Ecto neural progenitor cell (in vitro differentiated cells): ENCODE results near the gene CLEC16A.
"Not testable (repeated sequence)": the region's sequence is repeated elsewhere in the genome, so short reads cannot be mapped to it uniquely, and the experiment has no call there.

Source experiments
- DNase-seq: peaks from one replicate; pipeline ENCODE4 v3.0.0-alpha.2; 2018; ENCODE audit warnings: low spot score

Gene CLEC16A

GRCh38 chr16:11101695-11102522 is 157.5 kb downstream of the CLEC16A start:
- DNase-seq = no peak

- DNase-seq = no peak
These were observed 158.1 kb downstream of the CLEC16A start for GRCh38 chr16:11102523-11102898.

GRCh38 chr16:11103301-11103700 is 158.9 kb downstream of the CLEC16A start:
- not testable (repeated sequence) for DNase-seq

GRCh38 chr16:11104168-11105037 is 160.0 kb downstream of the CLEC16A start:
- no peak for DNase-seq

- no peak for DNase-seq
These were observed 160.9 kb downstream of the CLEC16A start for GRCh38 chr16:11105038-11105903.

- no peak for DNase-seq
These were observed 162.4 kb downstream of the CLEC16A start for GRCh38 chr16:11106726-11107125.

- no peak for DNase-seq
These were observed 163.6 kb downstream of the CLEC16A start for GRCh38 chr16:11107780-11108465.

GRCh38 chr16:11108466-11108805 is 164.1 kb downstream of the CLEC16A start:
- DNase-seq = no peak

- no peak for DNase-seq
These were observed 165.2 kb downstream of the CLEC16A start for GRCh38 chr16:11109566-11109965.

GRCh38 chr16:11111150-11111549 is 166.8 kb downstream of the CLEC16A start:
- no peak for DNase-seq

- no peak for DNase-seq
These were observed 167.7 kb downstream of the CLEC16A start for GRCh38 chr16:11111856-11112634.

- no peak for DNase-seq
These were observed 168.5 kb downstream of the CLEC16A start for GRCh38 chr16:11112723-11113348.

- DNase-seq = no peak
These were observed 170.2 kb downstream of the CLEC16A start for GRCh38 chr16:11114366-11115164.

GRCh38 chr16:11117576-11118211 is 173.3 kb downstream of the CLEC16A start:
- DNase-seq = no peak

GRCh38 chr16:11118479-11118878 is 174.1 kb downstream of the CLEC16A start:
- DNase-seq = no peak

- DNase-seq = no peak
These were observed 176.8 kb downstream of the CLEC16A start for GRCh38 chr16:11121083-11121608.

GRCh38 chr16:11121914-11122692 is 177.7 kb downstream of the CLEC16A start:
- DNase-seq = no peak

- DNase-seq = no peak
These were observed 179.3 kb downstream of the CLEC16A start for GRCh38 chr16:11123666-11124065.
